Skeletal muscle cell (primary cell): ENCODE data around the gene AARS2.
"Not testable (repeated sequence)": the region's sequence is repeated elsewhere in the genome, so short reads cannot be mapped to it uniquely, and the experiment has no call there.

Experiments used
- DNase-seq: peaks from one replicate; pipeline ENCODE4 v3.0.0-alpha.2; 2010; ENCODE audit warnings: low read depth
- H3K4me3 ChIP-seq: 2 replicates; pipeline ENCODE4 v1.5.1; 2011; ENCODE audit warnings: low read depth, mild to moderate bottlenecking, control low read depth, low read length, moderate library complexity

Gene AARS2

DNA sequence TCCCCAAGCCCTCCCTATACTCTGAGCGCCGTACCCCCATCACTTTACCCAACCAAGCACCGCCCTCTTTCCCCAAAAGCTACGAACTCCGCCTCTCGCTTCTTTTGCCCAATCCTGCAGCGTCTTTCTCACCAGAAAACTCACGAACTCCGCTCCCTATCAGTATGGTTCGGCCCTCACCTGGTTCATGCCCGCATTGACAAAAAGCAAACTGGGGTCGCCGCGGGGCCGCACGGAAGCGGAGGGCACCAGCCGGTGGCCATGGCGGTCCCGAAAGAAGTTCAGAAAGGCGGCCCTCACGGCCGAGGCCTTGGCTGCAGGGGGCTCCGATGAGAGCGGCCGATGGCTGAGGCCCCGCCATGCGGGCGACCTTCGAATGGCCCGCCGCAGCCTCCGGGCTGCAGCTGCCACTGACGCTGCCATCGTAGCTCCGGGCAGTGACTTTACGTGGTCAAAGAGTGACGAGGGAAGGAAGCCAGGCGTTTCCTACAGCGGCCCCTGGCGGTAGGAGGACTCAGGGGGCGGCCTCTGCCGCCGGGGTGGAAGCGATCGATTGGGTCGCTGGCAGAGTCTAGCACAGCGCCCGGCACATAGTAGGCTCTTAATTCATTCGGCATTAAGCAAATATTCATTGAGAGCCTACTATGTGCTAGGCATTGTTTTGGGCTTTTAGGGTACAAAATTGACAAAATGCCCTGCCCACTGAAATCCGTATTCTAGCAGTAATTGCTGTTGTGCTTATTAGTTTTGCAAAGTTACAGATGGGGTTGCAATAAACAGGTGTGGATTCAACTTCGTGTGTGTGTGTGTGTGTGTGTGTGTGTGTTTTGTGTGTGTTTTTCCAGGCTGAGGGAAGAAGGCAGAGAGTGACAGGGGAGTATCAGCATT, at the start of gene AARS2:
Gene AARS2, minus strand, starts transcription at position 447 of the 888 bp plus-strand sequence. Its CDS starts 24 bp downstream, at position 423.
- peak within 1 kb of the TSS; percentile 91 for H3K4me3 ChIP-seq
- DNase-seq, result peak; percentile 36

- no peak overlapping the region for H3K4me3 ChIP-seq
These were observed 48.8 kb upstream of the AARS2 start for GRCh38 chr6:44361947-44362346.

DNA sequence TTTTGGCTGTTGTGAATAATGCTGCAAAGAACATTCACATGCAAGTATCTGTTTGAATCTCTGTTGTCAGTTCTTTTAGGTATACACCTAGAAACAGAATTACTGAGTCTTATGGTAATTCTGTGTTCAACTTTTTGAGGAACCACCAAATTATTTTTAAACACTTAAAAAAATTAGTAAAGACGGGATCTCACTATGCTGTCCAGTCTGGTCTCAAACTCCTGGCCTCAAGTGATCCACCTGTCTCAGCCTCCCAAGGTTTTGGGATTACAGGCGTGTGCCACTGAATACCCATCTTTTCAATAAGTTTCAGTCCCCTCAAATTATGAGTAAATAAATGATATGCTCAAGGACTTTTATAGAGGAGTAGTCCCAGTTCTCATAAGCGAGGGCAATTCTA, 46.8 kb upstream of the AARS2 start:
- no peak overlapping the region for H3K4me3 ChIP-seq
- DNase-seq, result no peak

More at GRCh38 chr6:44361947-44362346, 48.8 kb upstream of the AARS2 start:
- DNase-seq, result no peak

GRCh38 chr6:44356487-44356886, 43.3 kb upstream of the AARS2 start:
- DNase-seq, result no peak
- no peak overlapping the region for H3K4me3 ChIP-seq

DNA sequence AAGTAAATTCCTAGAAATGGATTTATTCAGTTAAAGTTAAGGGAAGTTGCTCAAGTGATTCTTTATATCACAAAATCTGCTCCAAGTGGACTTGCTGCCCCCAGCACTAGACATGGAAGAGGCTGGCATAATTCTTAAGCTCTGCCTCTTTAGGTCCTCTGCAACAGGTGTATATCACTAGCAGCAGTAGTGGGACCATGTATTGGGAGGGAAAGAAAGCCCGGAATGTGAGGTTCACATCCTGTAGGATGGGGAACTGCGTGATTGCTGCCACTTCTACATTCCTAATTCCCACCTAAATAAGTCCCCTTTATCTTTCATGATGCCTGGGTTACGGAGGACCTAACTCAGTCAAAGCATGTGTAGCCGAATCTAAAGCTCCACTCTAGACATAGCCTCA, 42.5 kb upstream of the AARS2 start:
- H3K4me3 ChIP-seq, result no peak overlapping the region
- no peak for DNase-seq

- DNase-seq, result no peak
- H3K4me3 ChIP-seq, result no peak overlapping the region
These were observed 40.2 kb upstream of the AARS2 start for GRCh38 chr6:44353336-44353735.

GRCh38 chr6:44352259-44352658, 39.1 kb upstream of the AARS2 start:
- no peak overlapping the region for H3K4me3 ChIP-seq
- DNase-seq, result no peak

DNA sequence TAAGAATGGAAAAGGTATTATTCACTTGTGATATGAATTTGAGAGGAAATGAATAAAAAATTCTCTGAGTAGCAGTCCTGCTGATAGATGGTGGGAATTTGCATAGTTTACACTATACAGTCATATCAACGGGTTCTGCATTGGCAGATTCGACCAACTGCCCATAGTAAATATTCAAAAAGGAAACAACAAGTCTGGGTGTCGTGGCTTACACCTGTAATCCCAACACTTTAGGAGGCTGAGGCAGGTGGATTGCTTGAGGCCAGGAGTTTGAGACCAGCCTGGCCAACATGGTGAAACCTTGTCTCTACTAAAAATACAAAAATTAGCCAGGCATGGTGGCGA, 37.5 kb upstream of the AARS2 start:
- not testable (repeated sequence) for DNase-seq

GRCh38 chr6:44349904-44350649, 36.9 kb upstream of the AARS2 start:
- no peak for DNase-seq
- no peak overlapping the region for H3K4me3 ChIP-seq

More for the DNA sequence above, 37.5 kb upstream of the AARS2 start:
- H3K4me3 ChIP-seq, result not testable (repeated sequence)

GRCh38 chr6:44346818-44347217, 33.7 kb upstream of the AARS2 start:
- not testable (repeated sequence) for H3K4me3 ChIP-seq, DNase-seq

DNA sequence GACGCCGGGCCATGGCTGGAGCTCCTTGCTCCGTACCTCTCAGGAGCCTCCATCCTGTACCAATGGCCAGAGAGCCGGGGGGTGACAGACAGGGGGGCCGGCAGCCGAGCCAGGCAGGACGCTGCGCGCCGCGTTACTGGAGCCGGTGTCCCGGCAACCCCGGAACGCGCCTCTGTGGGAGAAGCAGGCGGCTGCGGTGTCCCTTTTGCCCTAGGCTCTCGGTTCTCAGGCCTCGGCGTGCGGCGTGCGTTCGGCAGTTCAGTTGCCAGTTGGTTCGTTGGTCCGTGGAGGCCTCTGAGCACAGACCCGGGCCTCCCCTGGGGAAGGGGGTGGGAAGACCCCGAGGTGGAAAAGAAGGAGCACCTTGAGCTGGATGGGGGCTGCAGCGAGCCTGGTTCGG, 29.3 kb upstream of the AARS2 start, which contains the start of gene SPATS1:
Gene SPATS1, plus strand, starts transcription at position 162 of the 400 bp plus-strand sequence. CDS start 446 bp downstream, outside the sequence.
- no peak for DNase-seq

DNA sequence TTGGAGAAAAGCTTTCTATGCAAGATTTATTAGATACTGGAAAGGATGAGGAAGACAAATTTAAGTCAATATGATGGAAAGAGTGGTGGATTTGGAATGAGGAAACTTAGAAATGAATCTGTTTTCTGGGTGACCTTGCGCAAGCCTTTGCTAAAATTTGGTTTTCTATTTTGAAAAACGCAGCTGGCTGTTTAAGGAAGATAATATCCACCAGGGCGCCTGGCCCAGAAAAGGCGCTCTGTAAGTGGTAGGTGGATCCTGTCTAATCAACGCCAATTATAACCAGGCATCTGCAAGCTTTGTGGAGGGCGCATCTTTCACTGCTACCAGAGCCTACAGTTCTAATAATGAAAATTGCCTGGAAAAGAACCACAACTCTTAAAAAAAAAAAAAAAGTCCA, 28.9 kb upstream of the AARS2 start:
- H3K4me3 ChIP-seq, result peak overlapping the region; percentile 12

More for the DNA sequence above, 29.3 kb upstream of the AARS2 start, which contains the start of gene SPATS1:
- H3K4me3 ChIP-seq, result peak within 1 kb of the TSS; percentile 12

GRCh38 chr6:44341095-44341890, 28.1 kb upstream of the AARS2 start:
- no peak for DNase-seq
- H3K4me3 ChIP-seq, result no peak overlapping the region

More for the DNA sequence above, 28.9 kb upstream of the AARS2 start:
- DNase-seq, result no peak

GRCh38 chr6:44339763-44340625, 26.8 kb upstream of the AARS2 start:
- H3K4me3 ChIP-seq, result no peak overlapping the region
- peak; percentile 17 for DNase-seq

GRCh38 chr6:44339301-44339700, 26.2 kb upstream of the AARS2 start:
- no peak overlapping the region for H3K4me3 ChIP-seq
- no peak for DNase-seq

GRCh38 chr6:44338228-44339122, 25.3 kb upstream of the AARS2 start:
- DNase-seq, result peak; percentile 6

GRCh38 chr6:44335631-44336030, 22.5 kb upstream of the AARS2 start:
- no peak for DNase-seq

More at GRCh38 chr6:44338228-44339122, 25.3 kb upstream of the AARS2 start:
- no peak overlapping the region for H3K4me3 ChIP-seq

GRCh38 chr6:44333942-44334341, 20.8 kb upstream of the AARS2 start:
- no peak overlapping the region for H3K4me3 ChIP-seq
- no peak for DNase-seq

More at GRCh38 chr6:44335631-44336030, 22.5 kb upstream of the AARS2 start:
- no peak overlapping the region for H3K4me3 ChIP-seq
